Inferior parietal cortex (tissue), 1 donor: ENCODE results near the gene NADK2.
"Not testable (repeated sequence)": the region's sequence is repeated elsewhere in the genome, so short reads cannot be mapped to it uniquely, and the experiment has no call there.

Source experiments
- DNase-seq: peaks from one replicate; pipeline ENCODE4 v3.0.0-alpha.2; 2016; ENCODE audit errors: extremely low spot score

The NADK2 gene, protein sequence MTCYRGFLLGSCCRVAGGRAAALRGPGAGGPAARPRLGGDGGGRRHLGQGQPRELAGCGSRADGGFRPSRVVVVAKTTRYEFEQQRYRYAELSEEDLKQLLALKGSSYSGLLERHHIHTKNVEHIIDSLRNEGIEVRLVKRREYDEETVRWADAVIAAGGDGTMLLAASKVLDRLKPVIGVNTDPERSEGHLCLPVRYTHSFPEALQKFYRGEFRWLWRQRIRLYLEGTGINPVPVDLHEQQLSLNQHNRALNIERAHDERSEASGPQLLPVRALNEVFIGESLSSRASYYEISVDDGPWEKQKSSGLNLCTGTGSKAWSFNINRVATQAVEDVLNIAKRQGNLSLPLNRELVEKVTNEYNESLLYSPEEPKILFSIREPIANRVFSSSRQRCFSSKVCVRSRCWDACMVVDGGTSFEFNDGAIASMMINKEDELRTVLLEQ

DNA sequence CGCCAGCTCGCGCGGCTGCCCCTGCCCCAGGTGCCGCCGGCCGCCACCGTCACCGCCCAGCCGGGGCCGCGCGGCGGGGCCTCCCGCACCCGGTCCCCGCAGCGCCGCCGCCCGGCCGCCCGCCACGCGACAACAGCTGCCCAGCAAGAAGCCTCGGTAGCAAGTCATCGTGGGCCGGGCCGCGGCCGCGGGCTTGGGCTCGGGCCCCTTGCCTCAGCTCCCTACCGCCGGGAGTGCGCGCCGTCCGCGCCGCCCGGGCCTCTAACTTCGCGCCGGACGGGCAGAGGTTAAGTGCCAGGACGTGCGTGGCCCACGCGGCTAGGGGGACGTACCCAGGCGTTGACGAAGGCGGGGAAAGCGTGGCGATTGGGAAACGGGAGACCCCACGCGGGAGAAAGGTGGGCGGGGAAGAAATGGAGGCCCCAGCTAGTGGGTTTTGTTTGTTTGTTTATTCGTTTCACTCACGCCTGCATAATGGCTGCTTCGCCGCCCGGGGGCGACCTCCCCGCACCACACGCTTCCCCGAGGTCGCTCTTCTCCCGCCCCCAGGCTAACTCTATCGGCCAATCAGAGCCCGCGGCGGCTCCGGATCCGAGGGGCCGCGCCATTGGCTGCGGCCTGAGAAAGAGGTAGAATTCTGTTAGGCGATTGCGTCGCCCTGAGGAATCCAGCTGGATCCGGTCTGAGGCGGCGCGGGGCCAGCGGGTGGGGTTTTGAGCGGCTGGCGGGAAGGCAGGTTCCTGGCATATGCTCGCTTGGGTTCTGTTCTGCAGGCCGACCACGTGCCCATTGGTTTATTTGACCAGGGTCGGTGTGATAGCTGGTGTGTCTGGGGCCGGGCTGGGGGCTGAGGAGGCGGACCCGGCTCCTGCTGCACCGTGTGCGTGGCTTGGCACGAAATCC, at the start of gene NADK2:
TSS of gene NADK2 (minus strand) at position 295 of the 903 bp plus-strand sequence. CDS start at position 168, 127 bp downstream.
- DNase-seq: peak; percentile 97

DNA sequence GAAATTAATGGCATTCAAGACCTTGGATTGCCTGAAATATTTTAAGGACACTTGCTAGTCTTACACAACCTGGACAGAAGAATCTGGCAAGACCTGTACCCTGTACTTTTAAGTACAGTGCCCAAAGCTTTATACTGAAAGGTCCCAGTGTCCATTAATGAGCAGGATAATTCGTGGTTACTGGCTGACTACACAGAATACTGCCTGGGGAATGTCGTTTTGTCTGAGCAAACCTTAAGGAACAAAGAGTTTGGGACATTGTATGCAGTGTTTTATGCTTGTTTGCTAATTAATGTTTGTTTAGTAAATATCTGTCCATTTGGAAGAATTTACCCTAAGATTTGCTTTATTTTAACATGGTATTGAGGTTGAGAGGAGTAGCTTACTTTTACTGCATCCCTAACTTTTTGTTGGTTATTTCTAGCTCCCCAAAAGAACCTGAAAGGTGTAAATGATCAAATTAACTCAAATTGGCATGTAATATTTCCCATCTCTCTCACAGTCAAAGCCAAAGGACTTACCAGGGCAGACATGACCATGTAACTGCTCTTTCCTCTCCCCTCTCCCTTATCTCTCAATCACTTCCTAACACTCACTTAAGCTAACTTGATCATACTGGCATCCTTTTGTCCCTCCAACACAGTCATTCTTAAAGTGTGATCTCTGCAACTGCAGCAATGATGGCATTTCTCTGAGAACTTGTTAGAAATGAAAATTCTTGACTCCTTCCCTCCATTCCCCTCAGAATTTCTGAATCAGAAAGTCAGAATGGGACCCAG, 44.3 kb upstream of the NADK2 start:
- no peak for DNase-seq

DNA sequence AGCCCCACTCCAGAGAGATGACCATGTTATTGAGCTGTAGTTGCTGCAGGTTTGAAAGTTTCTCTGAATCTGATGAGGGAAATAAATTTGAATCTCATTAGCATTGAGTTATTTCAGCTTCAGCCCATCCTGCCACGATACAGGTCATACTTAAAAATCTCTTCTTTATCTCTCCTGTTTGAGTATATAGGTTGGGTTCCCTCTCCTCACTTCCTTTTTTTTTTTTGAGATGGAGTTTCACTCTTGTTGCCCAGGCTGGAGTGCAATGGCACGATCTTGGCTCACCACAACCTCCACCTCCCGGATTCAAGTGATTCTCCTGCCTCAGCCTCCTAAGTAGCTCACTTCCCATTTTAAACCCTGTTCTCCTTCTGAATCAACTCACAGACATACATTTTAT, 42.0 kb upstream of the NADK2 start:
- DNase-seq: not testable (repeated sequence)

DNA sequence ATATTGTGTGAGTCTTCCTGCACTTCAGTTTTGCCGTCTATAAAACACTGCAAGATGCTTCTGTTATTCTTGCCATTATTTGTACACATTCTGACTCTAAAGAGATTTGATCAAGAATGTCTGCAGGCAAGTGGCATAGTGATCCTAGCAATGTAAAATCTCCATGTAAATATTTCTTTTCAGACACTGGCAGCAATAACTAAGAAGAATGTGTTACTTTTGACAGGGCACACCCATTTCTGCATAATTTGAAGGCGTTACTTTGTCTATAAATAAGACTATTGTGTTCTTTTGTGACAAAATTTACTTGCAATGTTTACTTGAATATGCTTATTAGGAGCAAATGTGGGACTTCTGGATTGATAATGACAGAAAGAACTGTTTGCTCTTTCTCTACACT, 39.9 kb upstream of the NADK2 start:
- no peak for DNase-seq

DNA sequence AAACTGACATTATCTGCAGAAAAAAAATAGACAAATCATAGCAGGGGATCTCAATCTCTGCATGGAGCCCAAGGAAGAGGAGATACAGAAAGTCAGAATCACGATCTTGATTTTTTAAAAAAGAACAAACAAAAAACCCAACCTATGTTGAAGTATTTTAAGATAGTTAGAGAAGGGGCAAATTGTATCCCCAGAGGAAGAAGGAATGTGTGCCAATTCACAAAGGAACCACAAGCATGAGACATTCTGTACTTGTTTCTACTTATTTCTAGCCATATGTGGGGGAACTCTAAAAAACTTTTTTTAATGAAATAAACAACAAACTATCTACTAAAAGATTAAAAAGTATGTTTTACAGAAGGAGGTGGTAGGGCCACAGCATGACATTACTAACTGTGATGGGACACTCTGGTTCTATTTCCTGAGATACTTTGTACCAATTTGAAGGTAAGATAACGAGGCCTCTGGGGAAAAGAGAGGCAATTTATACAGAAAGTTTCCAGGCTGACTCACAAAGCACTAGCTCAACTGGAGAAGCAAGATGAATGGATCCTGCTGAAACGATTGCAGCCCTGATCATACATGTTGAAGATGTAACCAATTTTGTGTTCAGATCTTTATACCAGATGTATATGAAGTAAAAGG, 37.5 kb upstream of the NADK2 start:
- no peak for DNase-seq

DNA sequence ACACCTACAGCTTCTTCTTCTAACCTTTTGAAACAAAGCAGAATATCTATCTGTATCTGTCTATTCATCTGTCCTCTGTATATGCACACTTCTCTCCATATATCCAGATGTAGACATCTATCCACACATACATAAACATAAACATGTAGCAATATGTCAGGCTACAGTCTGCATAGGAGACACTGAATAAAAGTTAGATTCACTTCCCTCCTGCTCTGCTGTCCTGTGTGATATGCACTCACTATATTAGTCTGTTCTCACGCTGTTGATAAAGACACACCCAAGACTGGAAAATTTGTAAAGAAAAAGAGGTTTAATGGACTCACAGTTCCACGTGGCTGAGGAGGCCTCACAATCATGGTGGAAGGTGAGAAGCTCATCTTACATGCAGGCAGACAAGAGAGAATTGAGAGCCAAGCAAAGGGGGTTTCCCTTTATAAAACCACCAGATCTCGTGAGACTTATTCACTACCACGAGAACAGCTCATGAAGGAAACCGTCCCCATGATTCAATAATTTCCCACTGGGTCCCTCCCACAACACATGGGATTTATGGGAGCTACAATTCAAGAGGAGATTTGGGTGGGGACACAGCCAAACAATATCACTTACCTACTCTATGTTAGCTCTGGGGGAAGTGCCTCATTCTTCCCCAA, 35.9 kb upstream of the NADK2 start:
- DNase-seq: no peak

DNA sequence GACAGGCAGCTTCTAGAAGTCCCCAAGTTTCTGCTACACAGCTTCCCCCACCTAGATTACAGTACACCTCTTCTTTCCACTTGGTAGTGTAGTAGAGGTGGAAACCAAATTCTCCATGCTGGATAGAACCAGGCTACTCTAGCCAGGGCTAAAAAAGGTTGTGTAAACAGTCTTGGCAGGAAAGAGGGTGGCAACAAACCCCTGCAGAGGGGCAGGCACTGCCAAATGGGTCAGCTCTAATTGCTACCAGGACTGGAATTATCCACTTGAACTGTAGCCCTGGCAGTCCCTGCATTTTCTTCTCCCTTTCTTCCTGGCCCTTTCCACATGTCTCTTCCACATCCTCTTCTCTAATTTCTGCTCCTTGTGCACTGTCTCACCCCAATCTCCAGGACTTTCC, 35.1 kb upstream of the NADK2 start:
- no peak for DNase-seq

DNA sequence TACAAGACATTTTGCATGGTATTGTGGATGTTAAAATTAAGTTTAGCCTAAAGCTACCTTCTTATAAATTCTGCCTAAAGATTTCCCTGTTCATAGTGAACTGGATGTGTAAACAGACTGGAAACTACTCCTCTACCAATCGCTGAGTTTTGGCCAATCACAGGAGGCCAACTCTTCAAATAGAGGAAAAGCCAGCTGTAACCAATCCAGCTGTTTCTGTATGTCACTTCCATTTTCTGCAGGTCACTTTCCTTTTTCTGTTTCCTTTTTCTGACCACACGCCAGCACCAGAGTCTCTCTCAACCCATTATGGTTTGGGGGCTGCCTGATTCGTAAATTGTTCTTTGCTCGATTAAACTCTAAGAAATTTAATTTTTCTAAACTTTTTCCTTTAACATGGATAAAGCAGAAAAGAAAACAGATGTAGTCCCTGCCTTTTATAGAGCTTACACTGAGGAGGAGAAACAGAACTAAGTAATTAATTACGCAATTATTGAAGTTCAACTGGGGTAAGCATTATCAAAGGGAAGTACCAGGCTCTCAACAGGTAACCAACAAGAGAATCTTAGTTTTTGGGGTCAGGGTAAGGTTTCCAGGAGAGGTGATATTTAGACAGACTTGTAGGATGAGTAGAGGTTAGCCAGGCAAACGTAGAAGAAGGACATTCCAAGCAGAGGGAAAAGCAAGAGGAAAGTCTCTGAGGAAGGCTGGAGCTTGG, 32.2 kb upstream of the NADK2 start:
- DNase-seq: no peak

DNA sequence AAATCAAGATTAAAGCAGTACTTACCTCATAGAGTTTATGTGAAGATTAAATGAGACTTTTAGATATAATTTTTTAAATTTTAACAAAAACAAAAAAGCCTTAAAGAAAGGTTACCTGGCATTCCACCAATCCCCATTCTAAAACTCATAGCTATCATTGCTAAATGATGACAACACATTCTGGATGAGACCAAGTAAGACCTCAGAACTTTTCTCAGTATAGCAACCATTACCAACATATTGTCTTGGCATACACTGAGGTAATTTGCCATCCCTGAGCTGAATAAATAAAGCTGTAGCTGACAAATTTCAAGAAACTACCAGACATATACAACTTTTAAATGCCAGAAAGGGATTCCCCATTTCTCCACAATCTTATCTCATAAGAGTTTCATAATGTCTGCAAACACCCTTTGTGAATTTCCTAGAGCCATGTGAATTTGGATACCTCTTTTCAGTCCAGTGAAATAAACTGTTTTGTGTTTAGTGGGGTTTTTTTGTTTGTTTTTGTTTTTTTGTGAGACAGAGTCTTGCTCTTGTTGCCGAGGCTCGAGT, 30.5 kb upstream of the NADK2 start:
- DNase-seq: no peak

DNA sequence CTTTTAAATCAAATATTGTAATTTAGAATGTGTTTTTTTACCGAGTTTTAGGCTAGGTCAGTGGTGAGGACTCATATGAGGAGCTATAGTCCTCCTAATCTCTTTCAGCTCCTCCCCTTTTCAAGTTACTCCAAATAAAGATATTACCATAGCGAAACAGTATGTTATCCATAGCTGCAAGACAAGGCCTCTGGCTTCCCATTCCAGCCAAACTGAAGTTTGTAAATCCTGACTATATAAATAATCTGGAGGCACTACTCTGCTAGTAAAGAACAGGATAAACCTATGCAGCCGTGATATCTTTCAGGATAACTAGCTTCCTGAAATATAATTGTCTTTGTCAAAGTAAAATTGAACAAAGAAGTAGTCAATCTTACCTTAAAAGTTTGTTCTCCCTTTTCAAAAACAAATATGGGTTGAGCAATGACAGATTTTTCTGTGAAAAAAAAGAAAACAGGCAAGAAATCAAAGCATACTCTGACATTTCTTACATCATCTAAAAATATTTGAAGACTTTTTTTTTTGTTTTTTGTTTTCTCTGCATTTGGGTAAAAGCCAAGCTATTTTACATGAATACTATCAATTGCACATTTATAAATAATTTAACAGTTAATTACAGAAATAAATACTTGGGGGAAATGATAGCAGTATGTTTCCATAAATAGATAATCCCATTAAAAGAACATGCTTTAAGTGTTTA, 29.3 kb upstream of the NADK2 start:
- DNase-seq: no peak

DNA sequence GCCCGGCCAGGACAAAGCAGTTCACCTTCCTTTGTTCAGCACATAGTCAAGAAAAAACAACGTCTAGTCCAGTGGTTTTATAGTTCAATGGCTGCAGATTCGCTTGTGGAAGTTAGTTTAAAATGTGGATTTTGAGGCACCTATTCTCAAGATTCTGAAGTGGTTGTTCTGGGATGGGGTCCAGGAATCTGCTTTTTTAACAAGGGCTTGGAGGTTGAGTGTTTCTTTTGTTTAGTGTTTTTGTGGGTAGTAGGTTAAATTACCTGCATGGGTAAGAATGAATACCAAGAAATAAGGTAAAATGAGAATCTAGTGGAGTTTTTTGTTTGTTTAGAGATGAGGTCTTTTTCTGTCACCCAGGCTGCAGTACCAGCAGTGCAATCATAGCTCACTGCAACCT, 28.4 kb upstream of the NADK2 start:
- no peak for DNase-seq

DNA sequence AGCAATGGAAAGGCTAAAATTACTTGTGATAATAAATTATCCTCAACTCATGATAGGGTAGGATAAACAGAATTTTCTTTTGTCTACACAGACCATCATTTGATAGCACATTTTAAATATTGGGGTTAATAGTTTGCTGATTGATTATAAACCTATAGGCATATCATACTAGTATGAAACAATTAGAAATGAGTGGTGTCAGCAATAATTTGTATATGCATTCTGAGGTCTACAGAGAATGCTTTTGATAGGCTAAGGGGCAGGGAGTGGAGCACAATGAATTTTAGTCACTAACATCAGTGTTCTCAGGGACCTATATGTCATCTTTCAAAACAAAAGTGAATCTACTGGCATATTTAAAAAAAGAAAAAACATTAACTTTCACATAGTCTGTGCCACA, 27.8 kb upstream of the NADK2 start:
- no peak for DNase-seq

DNA sequence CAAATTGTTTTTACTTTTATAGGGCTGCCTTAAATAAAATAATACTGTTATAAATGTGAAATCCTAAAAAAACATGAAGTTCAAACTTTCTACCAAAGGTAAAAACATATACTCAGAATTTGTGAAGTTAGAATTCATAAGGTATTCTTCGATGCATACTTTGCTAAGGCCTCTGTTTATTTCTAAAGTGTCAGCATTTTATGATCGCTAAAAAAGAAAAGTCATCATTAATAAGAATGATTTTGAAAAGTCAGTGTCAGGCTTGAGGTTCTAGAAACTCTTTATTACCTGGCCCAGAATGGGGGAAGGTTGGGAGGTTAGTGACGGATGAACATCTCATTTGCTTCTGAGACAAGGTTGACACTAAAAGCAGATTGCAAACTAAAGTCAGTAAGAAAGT, 26.2 kb upstream of the NADK2 start:
- DNase-seq: no peak

DNA sequence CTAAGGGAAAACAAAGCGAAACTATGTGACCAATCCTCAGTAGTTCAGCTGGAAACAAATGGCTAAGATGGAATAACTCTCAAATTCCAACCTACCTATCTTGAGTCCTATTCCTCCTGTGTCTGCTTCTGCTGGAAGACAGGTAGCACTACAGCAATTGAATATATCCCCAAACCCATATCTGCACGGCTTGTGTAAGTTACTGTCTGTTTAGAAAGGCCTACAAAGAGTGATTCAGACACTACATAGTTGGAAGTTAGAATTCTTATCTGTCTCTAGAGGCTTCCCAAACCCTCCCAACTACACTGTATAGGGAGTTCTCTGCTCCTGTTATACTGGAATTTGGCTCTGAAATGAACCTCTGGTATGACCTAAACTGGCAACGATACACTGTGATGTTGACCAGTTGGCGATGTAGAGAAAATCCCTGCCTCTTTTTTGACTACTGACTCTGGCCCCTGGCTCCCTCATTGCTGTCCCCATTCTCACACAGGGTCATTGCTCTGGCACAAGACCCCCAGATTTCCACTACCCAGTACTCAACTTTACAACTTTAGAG, 22.6 kb upstream of the NADK2 start:
- no peak for DNase-seq

DNA sequence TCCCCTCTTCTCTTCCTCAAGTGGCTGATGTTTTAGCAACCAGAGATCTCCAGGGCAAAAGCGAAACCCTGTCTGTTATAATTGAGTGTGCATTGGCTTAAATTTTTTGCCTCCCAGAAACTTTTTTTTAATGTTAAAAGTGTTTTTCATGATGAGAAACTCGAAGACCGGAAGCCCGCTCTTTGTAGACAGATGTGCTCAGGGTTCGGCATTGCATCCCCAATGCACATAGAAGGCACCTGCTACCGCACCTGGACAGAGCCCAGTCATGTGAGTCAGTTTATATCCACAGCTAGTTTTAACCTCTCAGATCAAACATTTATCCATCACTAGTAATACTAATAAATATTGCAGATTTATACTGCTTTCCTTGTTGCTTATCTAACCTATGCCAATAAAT, 19.5 kb upstream of the NADK2 start:
- DNase-seq: no peak

DNA sequence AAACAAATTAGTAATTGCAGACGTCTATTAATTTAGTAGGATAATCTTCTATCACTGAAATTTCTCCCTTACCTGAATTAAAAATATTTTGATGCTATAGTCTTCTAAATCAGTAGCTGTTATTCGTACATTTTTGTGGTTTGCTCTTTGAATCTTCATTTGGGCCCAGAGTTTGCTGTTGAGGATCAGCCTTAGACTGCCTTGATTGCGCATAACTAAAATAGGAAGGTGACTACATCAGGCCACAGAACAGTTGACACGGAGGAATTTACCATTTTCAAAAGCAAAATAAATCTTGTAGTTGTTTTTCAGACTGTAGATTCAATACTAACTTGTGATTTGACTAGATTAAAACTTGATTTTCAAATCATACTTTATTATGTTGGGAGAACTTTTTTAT, 11.8 kb upstream of the NADK2 start:
- DNase-seq: no peak

DNA sequence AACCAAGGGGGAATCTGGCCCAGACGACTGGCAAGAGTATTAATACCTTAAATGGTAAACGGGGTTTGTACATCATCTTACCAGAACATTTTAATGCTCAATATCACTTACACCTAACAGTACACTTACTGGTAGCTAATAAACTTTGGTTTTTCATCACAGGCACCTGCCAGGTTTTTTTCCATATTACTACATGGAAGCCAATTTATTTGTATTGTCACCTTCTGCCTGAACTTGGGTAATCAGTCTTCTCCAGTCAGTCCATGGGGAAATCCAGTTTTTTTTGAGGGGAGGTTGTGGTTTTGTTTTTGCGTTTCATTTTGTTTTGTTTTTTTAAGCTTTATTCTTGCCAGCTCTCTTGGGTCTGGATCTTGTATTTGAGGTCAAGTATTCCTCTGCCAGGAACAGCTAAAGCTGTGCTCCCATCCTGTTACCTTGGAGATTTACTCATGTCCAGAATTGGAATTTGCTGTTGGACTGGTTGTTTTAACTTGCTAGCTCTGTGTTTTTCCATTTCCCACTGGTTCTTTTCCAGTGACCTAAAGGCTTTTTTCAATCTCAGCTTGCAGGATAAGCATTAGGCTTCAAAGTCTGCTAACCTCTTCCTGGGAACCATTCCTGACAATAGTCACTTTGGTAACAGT, 11.1 kb upstream of the NADK2 start:
- peak; percentile 40 for DNase-seq

DNA sequence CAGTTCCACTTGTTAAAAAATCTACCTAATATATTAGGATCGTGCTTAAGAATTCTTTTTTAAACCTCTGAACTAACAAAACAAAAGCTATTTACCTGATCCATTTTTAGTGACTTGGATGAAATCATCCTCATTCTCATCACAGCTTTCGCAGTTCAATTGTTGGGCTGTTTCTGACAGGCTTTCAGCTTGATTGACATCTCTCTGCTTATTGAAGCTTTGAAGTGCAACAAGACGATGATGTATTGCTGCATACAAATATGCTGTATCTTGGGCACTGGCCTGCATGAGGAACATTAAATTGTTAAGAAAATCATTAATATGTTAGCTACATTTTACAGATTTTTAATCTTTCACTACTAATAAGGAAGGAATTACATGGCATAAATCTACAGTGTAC, 9.5 kb upstream of the NADK2 start:
- no peak for DNase-seq

DNA sequence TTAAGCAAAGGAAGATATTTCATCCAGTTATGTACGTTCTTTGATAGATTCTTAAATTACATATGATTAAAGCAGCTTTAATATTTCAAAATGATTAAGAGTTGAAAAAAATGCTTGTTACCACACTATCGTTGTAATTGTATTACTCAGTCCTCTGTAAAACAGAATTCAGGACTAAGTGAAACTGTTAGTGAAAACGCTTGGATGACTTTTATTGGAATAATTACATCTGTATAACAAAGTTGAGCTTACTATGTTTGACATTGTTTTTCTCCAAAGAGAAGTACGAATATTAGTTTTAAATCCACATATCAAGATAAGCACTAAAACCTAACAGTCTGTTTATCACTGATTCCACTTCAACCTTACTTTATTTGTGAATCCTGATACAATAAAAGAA, 8.7 kb upstream of the NADK2 start:
- no peak for DNase-seq
